Cerebellar nuclear complex (tissue), 1 donor: ENCODE measurements around the gene CTBP1.

Experiments used
- DNase-seq, 2 experiments: peaks; one replicate each; lab custom pipeline; 2025; lab: John Stamatoyannopoulos, UW

CTBP1 gene

GRCh38 chr4:1210971-1211370 lies 38.0 kb downstream of the CTBP1 start:
- DNase-seq = no peak

GRCh38 chr4:1210241-1210841 lies 38.6 kb downstream of the CTBP1 start:
- DNase-seq = no peak

GRCh38 chr4:1209821-1210220 lies 39.1 kb downstream of the CTBP1 start:
- no peak for DNase-seq

- no peak for DNase-seq
These were observed 39.8 kb downstream of the CTBP1 start for GRCh38 chr4:1208970-1209704.

GRCh38 chr4:1208266-1208961 lies 40.5 kb downstream of the CTBP1 start:
- no peak for DNase-seq

GRCh38 chr4:1207603-1208265 lies 41.2 kb downstream of the CTBP1 start:
- DNase-seq = peak in 1 of 2 experiments; percentile 10

- DNase-seq = no peak
These were observed 41.8 kb downstream of the CTBP1 start for GRCh38 chr4:1207157-1207470.

GRCh38 chr4:1206299-1207156 lies 42.4 kb downstream of the CTBP1 start:
- DNase-seq = no peak

GRCh38 chr4:1205586-1206298 lies 43.2 kb downstream of the CTBP1 start:
- no peak for DNase-seq

GRCh38 chr4:1204828-1205585 lies 43.9 kb downstream of the CTBP1 start:
- no peak for DNase-seq

- DNase-seq = no peak
These were observed 44.6 kb downstream of the CTBP1 start for GRCh38 chr4:1204286-1204827.

GRCh38 chr4:1203026-1203616 lies 45.8 kb downstream of the CTBP1 start:
- peak in 1 of 2 experiments; percentile 55 for DNase-seq

GRCh38 chr4:1202526-1203011 lies 46.4 kb downstream of the CTBP1 start:
- no peak for DNase-seq

GRCh38 chr4:1201851-1202525 lies 46.9 kb downstream of the CTBP1 start:
- DNase-seq = no peak

GRCh38 chr4:1200425-1201035 lies 48.4 kb downstream of the CTBP1 start:
- DNase-seq = no peak

GRCh38 chr4:1199556-1200331 lies 49.2 kb downstream of the CTBP1 start:
- DNase-seq = no peak

GRCh38 chr4:1198098-1198844 lies 50.7 kb downstream of the CTBP1 start:
- no peak for DNase-seq
